Stimulated activated CD8-positive, alpha-beta memory T cell treated with anti-CD3 and anti-CD28 coated beads, Interleukin-15, amount 100 ng/mL, for 1 hour (primary cell): ENCODE data around the gene UBE2E2.

Source experiments
- DNase-seq: peaks from one replicate; pipeline ENCODE4 v3.0.0-alpha.2; 2020; ENCODE audit warnings: low read depth

Gene UBE2E2

GRCh38 chr3:23241256-23241655, 38.1 kb downstream of the UBE2E2 start:
- no peak for DNase-seq

GRCh38 chr3:23242106-23242505, 39.0 kb downstream of the UBE2E2 start:
- DNase-seq = no peak

DNA sequence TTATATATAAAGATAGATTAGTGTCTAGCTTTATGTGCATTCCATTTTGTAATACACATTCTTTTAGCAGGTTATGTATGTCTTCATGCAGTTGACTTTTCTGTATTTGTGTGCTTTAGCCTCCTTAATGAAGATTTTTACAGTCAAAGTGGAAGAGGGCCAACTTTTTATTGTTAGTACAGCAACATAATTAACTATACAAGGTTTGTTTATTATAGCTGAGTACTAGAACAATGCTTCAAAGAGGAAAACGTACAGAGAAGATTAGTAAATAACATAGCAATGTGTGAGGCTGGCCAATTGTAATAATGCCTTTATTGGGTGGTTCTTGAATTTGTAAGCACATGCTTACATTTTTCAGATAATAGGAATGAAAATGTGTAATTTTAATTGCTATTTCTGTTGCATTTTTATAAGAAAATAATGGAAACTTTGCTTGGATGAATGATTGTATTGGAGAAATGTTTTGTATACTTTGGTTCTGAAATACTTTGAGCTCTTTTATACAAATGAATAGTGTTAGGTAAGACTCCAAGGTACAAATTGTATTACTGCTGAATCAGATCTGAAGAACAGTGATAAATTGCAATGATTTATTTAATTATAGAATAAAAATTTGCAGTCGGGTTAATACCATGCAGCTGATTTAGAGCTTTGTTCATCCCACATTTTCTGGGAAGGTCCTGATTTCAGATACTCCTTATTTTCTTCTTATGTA, 41.4 kb downstream of the UBE2E2 start:
- no peak for DNase-seq

- DNase-seq = no peak
Measured at GRCh38 chr3:23246651-23247050, 43.5 kb downstream of the UBE2E2 start.

GRCh38 chr3:23248594-23249131, 45.5 kb downstream of the UBE2E2 start:
- DNase-seq = no peak

DNA sequence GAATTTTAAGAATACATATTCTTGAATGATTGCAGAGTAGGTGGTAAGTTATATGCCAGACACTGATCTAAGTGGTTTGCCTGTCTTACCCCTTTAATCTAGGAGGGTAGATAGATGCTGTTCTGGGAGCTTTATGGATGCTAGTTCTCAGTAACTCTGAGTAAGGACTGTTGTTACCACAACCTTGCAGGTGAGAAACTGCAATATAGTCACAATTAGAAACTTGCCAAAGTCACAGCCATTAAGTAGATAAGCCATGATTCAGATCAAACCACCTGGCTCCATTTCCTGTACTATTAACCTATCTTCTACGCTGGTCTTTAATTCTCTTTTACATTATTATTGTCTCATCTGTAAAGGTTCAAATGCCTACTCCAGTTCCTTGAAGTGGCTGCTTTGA, 46.8 kb downstream of the UBE2E2 start:
- no peak for DNase-seq

DNA sequence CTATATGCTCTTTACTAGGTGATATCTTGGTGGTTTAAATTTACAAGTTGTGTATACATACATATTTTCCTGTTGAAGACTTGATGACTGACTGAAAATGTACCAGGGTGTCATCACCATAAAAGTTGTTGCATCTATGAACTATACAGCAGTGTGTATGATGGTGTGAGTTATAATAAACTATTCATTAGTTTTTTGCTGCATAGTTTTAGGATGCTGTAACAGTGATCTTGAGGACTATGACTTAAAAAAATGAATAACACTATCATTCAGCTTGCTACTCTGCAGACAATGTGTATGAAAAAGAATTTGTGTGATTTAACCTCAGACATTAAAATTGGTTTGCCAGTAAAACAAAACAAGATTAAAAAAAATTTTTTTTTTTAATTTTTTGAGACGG, 49.0 kb downstream of the UBE2E2 start:
- DNase-seq = no peak

- no peak for DNase-seq
Measured at GRCh38 chr3:23253214-23253613, 50.1 kb downstream of the UBE2E2 start.

DNA sequence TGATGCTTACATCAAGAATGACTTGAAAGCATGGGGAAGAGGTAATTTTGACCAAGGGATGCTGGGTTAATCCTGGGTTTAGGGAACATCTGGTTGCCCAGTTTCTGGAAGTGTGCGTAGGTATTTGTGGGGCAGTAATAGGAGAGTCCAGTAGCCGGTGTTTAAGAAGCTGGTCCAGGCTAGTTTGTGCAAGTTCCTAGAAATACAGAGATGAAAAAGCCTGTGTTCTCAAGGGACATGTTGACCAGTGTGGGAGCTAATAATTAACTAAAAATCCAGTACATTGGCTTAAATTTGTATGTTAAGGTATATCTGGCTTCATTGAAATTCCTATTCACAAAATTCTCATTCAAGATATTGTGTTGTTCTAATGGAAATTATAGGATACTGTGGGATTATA, 51.2 kb downstream of the UBE2E2 start:
- no peak for DNase-seq

DNA sequence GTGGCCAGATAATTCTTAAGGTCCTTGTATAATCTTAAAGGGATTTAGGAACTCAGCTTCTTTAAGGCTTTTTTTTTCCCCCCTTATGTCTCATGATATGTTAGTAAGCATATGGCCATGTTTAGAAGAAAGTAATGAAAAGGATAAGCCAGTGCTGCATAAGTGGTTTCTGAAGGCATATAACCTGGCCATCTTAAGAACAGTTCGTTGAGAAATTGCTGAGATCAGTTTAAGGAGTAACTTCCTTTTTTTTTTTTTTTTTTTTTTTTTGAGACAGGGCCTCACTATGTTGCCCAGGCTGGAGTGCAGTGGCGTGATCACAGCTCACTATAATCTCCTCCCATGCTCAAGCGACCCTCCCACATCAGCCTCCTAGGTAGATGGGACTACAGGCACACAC, 51.7 kb downstream of the UBE2E2 start:
- DNase-seq = no peak

- no peak for DNase-seq
Measured at GRCh38 chr3:23256741-23257435, 53.8 kb downstream of the UBE2E2 start.

DNA sequence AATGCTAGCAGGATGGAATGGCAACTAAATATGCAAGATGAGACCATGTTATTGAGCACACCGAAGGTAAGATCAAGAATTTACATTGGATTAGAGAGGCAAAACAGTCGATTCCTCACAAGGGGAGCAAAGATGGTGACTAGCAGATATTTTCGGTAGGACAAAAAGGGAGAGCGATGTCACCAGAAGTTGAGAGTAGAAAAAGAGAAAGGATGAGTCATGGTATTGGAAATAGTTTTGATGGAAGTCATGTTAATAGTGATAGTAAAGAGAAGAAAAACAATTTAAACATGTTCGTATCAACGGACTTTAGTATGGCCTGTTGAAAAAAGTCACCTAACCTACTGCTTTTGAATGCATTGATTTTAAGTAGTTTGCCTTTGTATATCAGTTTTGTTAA, 55.0 kb downstream of the UBE2E2 start:
- DNase-seq = no peak

- DNase-seq = no peak
Measured at GRCh38 chr3:23259515-23259914, 56.4 kb downstream of the UBE2E2 start.

DNA sequence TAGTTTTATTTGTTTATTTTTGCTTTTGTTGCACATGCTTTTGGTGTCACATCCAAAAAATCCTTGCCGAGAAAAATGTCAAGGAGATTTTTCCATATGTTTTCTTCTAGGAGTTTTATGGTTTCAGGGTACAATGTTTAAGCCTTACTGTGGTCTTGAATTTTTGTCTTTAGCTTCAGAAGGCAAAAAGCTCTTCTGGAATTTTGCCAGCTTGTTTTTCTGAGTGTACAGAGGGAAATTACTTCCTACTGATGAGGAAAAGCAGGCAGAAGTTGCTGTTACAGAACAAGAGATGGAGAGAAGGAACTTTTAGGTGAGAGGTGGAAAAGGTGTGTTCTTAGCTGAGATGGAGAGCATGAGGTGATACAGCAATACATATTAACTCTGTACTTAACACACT, 59.6 kb downstream of the UBE2E2 start:
- DNase-seq = no peak

- no peak for DNase-seq
Measured at GRCh38 chr3:23263796-23264195, 60.7 kb downstream of the UBE2E2 start.

DNA sequence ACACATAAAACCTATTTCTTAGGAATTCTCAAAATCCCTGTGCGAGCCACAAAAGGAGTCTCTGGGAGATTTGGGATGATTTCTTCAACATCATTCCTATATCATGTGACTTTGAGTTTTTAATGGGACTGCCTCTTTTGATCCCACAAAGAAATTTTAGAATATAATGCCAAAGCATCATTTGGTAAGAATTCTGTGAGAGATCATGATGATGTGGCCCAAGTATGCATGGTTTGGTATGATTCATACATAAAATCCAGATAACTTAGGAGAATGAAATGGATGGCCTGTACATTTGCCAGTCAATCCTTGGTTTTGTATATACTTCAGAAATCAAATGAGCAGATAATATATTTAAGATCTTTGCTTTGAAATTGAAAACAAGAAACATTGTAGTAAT, 61.3 kb downstream of the UBE2E2 start:
- no peak for DNase-seq

- DNase-seq = no peak
Measured at GRCh38 chr3:23270423-23270822, 67.3 kb downstream of the UBE2E2 start.

- DNase-seq = no peak
Measured at GRCh38 chr3:23271876-23272741, 69.0 kb downstream of the UBE2E2 start.

GRCh38 chr3:23272820-23273219, 69.7 kb downstream of the UBE2E2 start:
- no peak for DNase-seq

GRCh38 chr3:23275061-23275460, 71.9 kb downstream of the UBE2E2 start:
- DNase-seq = no peak

- DNase-seq = no peak
Measured at GRCh38 chr3:23275814-23276213, 72.7 kb downstream of the UBE2E2 start.

DNA sequence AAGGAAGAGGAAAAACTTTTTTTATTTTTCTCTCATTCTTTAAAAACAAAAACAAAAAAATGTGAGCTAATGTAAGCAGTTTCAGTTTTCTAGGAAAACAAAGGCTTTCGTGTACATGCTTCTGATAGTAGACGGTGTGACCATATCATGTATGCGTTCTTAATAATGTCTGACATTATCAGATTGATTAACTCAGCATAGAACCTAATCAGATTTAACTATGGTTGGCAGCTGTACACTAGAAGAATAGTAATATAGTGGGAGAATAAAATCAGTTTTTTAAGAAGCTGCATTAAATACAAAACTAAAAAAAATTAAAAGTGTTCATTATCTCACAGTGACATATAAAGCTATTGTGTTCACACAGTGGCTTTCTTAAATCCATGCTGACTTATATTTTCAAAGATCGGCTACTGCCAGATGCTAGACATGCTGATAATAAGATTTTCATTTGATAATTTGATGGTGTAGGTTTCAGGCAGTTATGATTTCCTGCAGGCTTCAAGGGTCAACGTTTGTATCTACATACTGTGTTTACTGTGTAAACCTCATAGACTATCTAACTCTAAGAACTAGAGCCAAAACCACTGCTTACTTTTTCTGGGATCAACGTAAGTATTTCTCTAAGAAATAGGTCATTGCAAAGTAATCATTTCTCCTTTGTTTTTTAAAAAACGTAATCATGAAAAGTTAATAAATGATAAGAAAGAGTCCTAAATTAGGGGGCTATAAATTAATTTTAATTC, 74.0 kb downstream of the UBE2E2 start:
- DNase-seq = no peak
